Measurements from ENCODE around the gene EPS8L3. TPM values are rescaled to one million over a fixed set of nuclear protein-coding genes. Genes with fewer than 3 reads are reported as not detected.
A peak's percentile ranks its signal among the peaks of the same experiment; 100 is the strongest.

Gene EPS8L3
- total RNA-seq, 4 donors from 2014 or later, result not detected

DNA sequence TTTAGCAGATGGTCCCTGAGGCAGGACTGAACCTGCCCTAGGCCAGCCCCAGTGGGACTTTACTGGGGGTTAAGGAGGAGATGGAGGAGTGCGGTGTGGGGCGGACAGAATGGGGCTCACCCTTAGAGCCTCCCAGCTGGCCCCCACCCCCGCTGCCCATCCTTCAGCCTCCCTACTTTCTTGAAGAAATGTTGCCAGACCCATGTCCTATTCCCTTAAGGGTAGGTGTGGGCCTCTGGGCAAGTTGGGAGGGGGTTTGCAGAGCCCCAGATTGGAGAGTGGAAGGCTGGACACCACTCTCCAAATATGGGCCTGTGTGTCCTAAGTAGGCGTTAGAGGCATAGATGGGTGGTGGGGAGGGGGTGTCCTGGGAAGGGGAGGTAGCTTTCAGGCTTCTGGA, 19.2 kb upstream of the EPS8L3 start:
- Histone ChIP-seq H3K36me3 (no peaks in the 10 kb centered on the region), H3K27ac (peak overlapping the region; percentile 21 to 69 (median 29)), H3K27me3 (no peaks in the 10 kb centered on the region), H3K4me1 (peaks cover 14 to 25% of the 10 kb centered on the region in 2 donors), H3K9me3 (no peaks in the 10 kb centered on the region), H3K4me3 (replicated peaks in 1 of 3) (no peak overlapping the region)
- intact Hi-C loops (cut with DNase I), result no loop called here
- no peak for DNase-seq
- 90 to 94% methylated on average over 4 of the region's 4 CpGs for WGBS, 2 donors
- TF ChIP-seq POLR2A (IDR thresholded peaks at IDR 0.05), result no peak
- TF ChIP-seq, protein P1, sequence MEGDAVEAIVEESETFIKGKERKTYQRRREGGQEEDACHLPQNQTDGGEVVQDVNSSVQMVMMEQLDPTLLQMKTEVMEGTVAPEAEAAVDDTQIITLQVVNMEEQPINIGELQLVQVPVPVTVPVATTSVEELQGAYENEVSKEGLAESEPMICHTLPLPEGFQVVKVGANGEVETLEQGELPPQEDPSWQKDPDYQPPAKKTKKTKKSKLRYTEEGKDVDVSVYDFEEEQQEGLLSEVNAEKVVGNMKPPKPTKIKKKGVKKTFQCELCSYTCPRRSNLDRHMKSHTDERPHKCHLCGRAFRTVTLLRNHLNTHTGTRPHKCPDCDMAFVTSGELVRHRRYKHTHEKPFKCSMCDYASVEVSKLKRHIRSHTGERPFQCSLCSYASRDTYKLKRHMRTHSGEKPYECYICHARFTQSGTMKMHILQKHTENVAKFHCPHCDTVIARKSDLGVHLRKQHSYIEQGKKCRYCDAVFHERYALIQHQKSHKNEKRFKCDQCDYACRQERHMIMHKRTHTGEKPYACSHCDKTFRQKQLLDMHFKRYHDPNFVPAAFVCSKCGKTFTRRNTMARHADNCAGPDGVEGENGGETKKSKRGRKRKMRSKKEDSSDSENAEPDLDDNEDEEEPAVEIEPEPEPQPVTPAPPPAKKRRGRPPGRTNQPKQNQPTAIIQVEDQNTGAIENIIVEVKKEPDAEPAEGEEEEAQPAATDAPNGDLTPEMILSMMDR (IDR thresholded peaks at IDR 0.05), result no peak

DNA sequence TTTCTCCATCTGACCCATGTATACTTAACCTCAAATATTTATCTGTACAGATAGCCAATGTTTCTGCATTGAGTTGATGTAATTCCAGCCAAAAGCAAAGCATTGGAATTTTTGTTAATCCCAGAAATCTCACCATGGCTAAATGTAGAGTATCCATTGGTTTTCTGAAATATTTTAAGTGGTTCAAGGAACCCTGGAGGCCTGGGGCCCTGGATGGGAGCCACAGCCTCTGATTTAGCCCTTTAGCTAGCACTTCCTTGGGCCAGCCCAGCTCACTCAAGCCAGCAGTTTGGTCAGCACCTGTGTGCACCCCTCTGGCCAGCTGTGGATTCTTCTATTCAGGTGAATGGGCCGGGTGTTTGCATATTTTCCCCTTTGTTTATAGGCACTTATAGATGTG, 18.8 kb upstream of the EPS8L3 start:
- no peaks in the 10 kb centered on the region for H3K9me3 ChIP-seq
- intact Hi-C loops (cut with DNase I), result no loop called here
- no peaks in the 10 kb centered on the region for H3K36me3 ChIP-seq
- H3K4me3 ChIP-seq (replicated peaks in 1 of 3), result no peak overlapping the region
- no peak for TF ChIP-seq POLR2A (IDR thresholded peaks at IDR 0.05)
- TF ChIP-seq, protein P1 (IDR thresholded peaks at IDR 0.05), result no peak
- H3K4me1 ChIP-seq, result peaks cover 14 to 25% of the 10 kb centered on the region in 2 donors
- H3K27me3 ChIP-seq, result no peaks in the 10 kb centered on the region
- 62 to 67% methylated on average over 1 of the region's 1 CpG for WGBS, 2 donors
- peak in 1 of 2 donors; percentile 13 for DNase-seq
- H3K27ac ChIP-seq, result peak overlapping the region in 1 of 3 donors; percentile 69

DNA sequence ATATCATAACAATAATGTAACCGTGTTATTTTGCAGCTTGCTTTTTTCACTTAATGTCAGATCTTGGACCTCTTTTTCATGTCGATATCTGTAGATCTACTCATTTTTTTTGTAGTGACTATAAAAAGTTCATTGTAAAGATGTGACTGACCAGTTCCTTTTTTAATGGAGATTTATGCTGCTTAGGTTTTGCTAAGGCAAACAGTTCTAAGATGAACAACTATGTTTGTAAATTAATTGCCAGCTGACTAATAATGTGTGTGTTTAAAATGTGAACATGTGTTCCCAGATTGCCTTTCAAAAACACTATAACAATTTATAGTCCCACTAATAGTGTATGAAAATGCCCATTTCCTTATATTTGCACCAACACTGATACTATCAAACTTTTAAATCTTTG, 18.1 kb upstream of the EPS8L3 start:
- Histone ChIP-seq H3K36me3 (no peaks in the 10 kb centered on the region), H3K4me3 (replicated peaks in 1 of 3) (no peak overlapping the region), H3K9me3 (no peaks in the 10 kb centered on the region), H3K27ac (no peak overlapping the region), H3K27me3 (no peaks in the 10 kb centered on the region), H3K4me1 (peaks cover 14 to 27% of the 10 kb centered on the region in 2 donors)
- intact Hi-C loops (cut with DNase I), result no loop called here
- WGBS, 2 donors, result 87 to 92% methylated on average over 2 of the region's 2 CpGs
- DNase-seq, result no peak
- TF ChIP-seq POLR2A (IDR thresholded peaks at IDR 0.05), result no peak

DNA sequence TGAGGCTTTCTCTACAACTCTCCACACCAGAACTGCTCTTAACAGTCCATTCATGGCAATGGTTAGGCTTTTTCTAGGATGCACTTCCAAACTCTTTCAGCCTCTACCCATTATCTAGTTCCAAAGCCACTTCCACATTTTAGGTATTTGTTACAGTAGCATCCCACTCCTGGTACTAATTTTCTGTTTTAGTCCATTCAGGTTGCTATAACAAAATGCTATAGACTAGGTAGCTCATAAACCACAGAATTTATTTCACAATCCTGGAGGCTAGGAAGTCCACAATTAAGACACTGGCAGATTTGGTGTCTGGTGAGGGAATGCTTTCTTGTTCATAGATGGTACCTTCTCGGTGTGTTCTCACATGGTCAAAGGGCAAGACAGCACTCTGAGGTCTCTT, 17.3 kb upstream of the EPS8L3 start:
- intact Hi-C loops (cut with DNase I), result no loop called here
- H3K9me3 ChIP-seq, result no peaks in the 10 kb centered on the region
- H3K27me3 ChIP-seq, result no peaks in the 10 kb centered on the region
- no peak overlapping the region for H3K27ac ChIP-seq
- WGBS, 2 donors, result 96 to 100% methylated on average over 1 of the region's 1 CpG
- H3K4me1 ChIP-seq, result peaks cover 10 to 18% of the 10 kb centered on the region in 2 donors
- no peak for DNase-seq
- no peak overlapping the region for H3K4me3 ChIP-seq (replicated peaks in 1 of 3)
- TF ChIP-seq, protein P1 (IDR thresholded peaks at IDR 0.05), result no peak
- no peak for TF ChIP-seq POLR2A (IDR thresholded peaks at IDR 0.05)
- no peaks in the 10 kb centered on the region for H3K36me3 ChIP-seq

DNA sequence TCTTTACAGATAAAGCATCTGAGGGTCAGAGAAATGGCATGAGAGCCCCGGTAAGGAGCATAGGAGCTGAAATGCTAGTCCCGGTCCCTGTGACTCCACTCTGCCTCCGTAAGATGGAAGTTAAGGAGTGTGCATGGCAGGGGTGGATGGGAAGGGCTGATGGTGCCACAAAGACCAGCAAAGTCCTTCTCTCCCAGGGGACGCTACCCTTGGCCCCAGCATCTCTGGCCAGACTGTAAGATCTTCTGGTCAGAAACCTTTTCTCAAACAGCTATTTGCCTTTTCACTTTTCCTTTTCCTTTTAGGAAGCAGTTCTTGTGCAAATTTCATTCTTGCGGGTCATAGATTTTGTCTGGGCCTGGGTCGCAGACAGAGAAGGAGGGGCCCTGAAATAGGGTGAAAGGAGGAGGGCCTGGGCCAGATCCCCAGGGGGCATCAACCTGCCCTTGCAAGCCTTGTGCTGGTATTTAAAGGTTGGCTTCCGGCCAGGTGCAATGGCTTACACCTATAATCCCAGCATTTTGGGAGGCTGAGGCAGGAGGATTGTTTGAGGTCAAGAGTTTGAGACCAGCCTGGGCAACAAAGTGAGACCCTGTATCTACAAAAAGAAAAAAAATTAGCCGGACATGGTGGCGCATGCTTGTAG, 14.4 kb upstream of the EPS8L3 start:
- no peaks in the 10 kb centered on the region for H3K36me3 ChIP-seq
- intact Hi-C loops (cut with DNase I), result loop anchor here (1.0 to 5.0 kb wide), 2 partner anchors 134 to 205 kb away; partner anchors contain the start of gene CSF1
- H3K27me3 ChIP-seq, result no peaks in the 10 kb centered on the region
- WGBS, 2 donors, result 90 to 95% methylated on average over 9 of the region's 9 CpGs
- H3K4me1 ChIP-seq, result peaks cover 5 to 20% of the 10 kb centered on the region in 2 donors
- H3K9me3 ChIP-seq, result no peaks in the 10 kb centered on the region
- peak in 1 of 2 donors; percentile 3 for DNase-seq
- no peak overlapping the region for H3K4me3 ChIP-seq (replicated peaks in 1 of 3)
- TF ChIP-seq, protein P1 (IDR thresholded peaks at IDR 0.05), result no peak
- TF ChIP-seq POLR2A (IDR thresholded peaks at IDR 0.05), result no peak
- H3K27ac ChIP-seq, result no peak overlapping the region
